ENCODE data around the gene KCNQ2.

KCNQ2 gene

GRCh38 chr20:63432577-63433325 lies 39.7 kb downstream of the KCNQ2 start:
- Mint-ChIP-seq H3K4me1 (peaks cover 12% of the 10 kb centered on the region), H3K27ac (no peak overlapping the region), H3K36me3 (no peaks in the 10 kb centered on the region)

GRCh38 chr20:63431944-63432343 lies 40.5 kb downstream of the KCNQ2 start:
- H3K36me3 Mint-ChIP-seq: no peaks in the 10 kb centered on the region
- no peaks in the 10 kb centered on the region for H3K9me3 Mint-ChIP-seq
- H3K4me3 Mint-ChIP-seq: no peak overlapping the region
- H3K27ac Mint-ChIP-seq: no peak overlapping the region
- DNase-seq (ENCODE audit: low spot score in 2 of 2) (no peak), ATAC-seq (no peak)
- H3K4me1 Mint-ChIP-seq: peaks cover 12% of the 10 kb centered on the region

More at GRCh38 chr20:63432577-63433325, 39.7 kb downstream of the KCNQ2 start:
- no peak for DNase-seq (ENCODE audit: low spot score in 2 of 2)
- Mint-ChIP-seq H3K9me3 (no peaks in the 10 kb centered on the region), H3K4me3 (no peak overlapping the region)
- ATAC-seq: no peak

GRCh38 chr20:63430891-63431290 lies 41.6 kb downstream of the KCNQ2 start:
- no peak for DNase-seq (ENCODE audit: low spot score in 2 of 2)
- no peaks in the 10 kb centered on the region for H3K36me3 Mint-ChIP-seq
- H3K9me3 Mint-ChIP-seq: no peaks in the 10 kb centered on the region
- H3K4me3 Mint-ChIP-seq: no peak overlapping the region
- H3K27ac Mint-ChIP-seq: no peak overlapping the region
- no peak for ATAC-seq
- H3K4me1 Mint-ChIP-seq: peaks cover 12% of the 10 kb centered on the region

GRCh38 chr20:63429992-63430391 lies 42.5 kb downstream of the KCNQ2 start:
- no peak for DNase-seq (ENCODE audit: low spot score in 2 of 2)
- H3K27ac Mint-ChIP-seq: no peak overlapping the region
- peaks cover 9% of the 10 kb centered on the region for H3K4me1 Mint-ChIP-seq
- no peak overlapping the region for H3K4me3 Mint-ChIP-seq
- no peaks in the 10 kb centered on the region for H3K9me3 Mint-ChIP-seq
- no peaks in the 10 kb centered on the region for H3K36me3 Mint-ChIP-seq
- no peak for ATAC-seq

GRCh38 chr20:63428906-63429575 lies 43.4 kb downstream of the KCNQ2 start:
- ATAC-seq (no peak), DNase-seq (ENCODE audit: low spot score in 2 of 2) (no peak)
- Mint-ChIP-seq H3K36me3 (no peaks in the 10 kb centered on the region), H3K4me1 (no peaks in the 10 kb centered on the region), H3K9me3 (no peaks in the 10 kb centered on the region), H3K27ac (no peak overlapping the region), H3K4me3 (no peak overlapping the region)

GRCh38 chr20:63427724-63428330 lies 44.6 kb downstream of the KCNQ2 start:
- DNase-seq (ENCODE audit: low spot score in 2 of 2) (no peak), ATAC-seq (no peak)
- no peaks in the 10 kb centered on the region for H3K36me3 Mint-ChIP-seq
- H3K9me3 Mint-ChIP-seq: no peaks in the 10 kb centered on the region
- H3K27ac Mint-ChIP-seq: no peak overlapping the region
- no peaks in the 10 kb centered on the region for H3K4me1 Mint-ChIP-seq
- no peak overlapping the region for H3K4me3 Mint-ChIP-seq

- H3K9me3 Mint-ChIP-seq: no peaks in the 10 kb centered on the region
- H3K36me3 Mint-ChIP-seq: no peaks in the 10 kb centered on the region
- DNase-seq (ENCODE audit: low spot score in 2 of 2) (no peak), ATAC-seq (no peak)
- H3K4me1 Mint-ChIP-seq: no peaks in the 10 kb centered on the region
- no peak overlapping the region for H3K4me3 Mint-ChIP-seq
- no peak overlapping the region for H3K27ac Mint-ChIP-seq
Observed at GRCh38 chr20:63427206-63427605, 45.2 kb downstream of the KCNQ2 start.

GRCh38 chr20:63425846-63426485 lies 46.5 kb downstream of the KCNQ2 start:
- no peak for DNase-seq (ENCODE audit: low spot score in 2 of 2)
- Mint-ChIP-seq H3K27ac (no peak overlapping the region), H3K9me3 (no peaks in the 10 kb centered on the region), H3K4me1 (no peaks in the 10 kb centered on the region), H3K4me3 (no peak overlapping the region), H3K36me3 (no peaks in the 10 kb centered on the region)
- ATAC-seq: no peak

GRCh38 chr20:63424613-63425012 lies 47.8 kb downstream of the KCNQ2 start:
- H3K9me3 Mint-ChIP-seq: no peaks in the 10 kb centered on the region
- H3K4me3 Mint-ChIP-seq: no peak overlapping the region
- H3K27ac Mint-ChIP-seq: no peak overlapping the region
- H3K4me1 Mint-ChIP-seq: no peaks in the 10 kb centered on the region
- no peak for ATAC-seq
- no peaks in the 10 kb centered on the region for H3K36me3 Mint-ChIP-seq
- no peak for DNase-seq (ENCODE audit: low spot score in 2 of 2)

- Mint-ChIP-seq H3K4me3 (no peak overlapping the region), H3K27ac (no peak overlapping the region), H3K36me3 (no peaks in the 10 kb centered on the region), H3K4me1 (no peaks in the 10 kb centered on the region), H3K9me3 (no peaks in the 10 kb centered on the region)
- ATAC-seq (no peak), DNase-seq (ENCODE audit: low spot score in 2 of 2) (no peak)
Observed at GRCh38 chr20:63423751-63424150, 48.7 kb downstream of the KCNQ2 start.

- H3K4me1 Mint-ChIP-seq: no peaks in the 10 kb centered on the region
- ATAC-seq: no peak
- H3K27ac Mint-ChIP-seq: no peak overlapping the region
- no peak overlapping the region for H3K4me3 Mint-ChIP-seq
- H3K9me3 Mint-ChIP-seq: no peaks in the 10 kb centered on the region
- no peaks in the 10 kb centered on the region for H3K36me3 Mint-ChIP-seq
- no peak for DNase-seq (ENCODE audit: low spot score in 2 of 2)
Observed at GRCh38 chr20:63422653-63423052, 49.8 kb downstream of the KCNQ2 start.

GRCh38 chr20:63421913-63422312 lies 50.5 kb downstream of the KCNQ2 start:
- H3K27ac Mint-ChIP-seq: no peak overlapping the region
- ATAC-seq: no peak
- H3K9me3 Mint-ChIP-seq: no peaks in the 10 kb centered on the region
- no peaks in the 10 kb centered on the region for H3K36me3 Mint-ChIP-seq
- no peak overlapping the region for H3K4me3 Mint-ChIP-seq
- H3K4me1 Mint-ChIP-seq: no peaks in the 10 kb centered on the region
- no peak for DNase-seq (ENCODE audit: low spot score in 2 of 2)

- Mint-ChIP-seq H3K9me3 (no peaks in the 10 kb centered on the region), H3K4me1 (no peaks in the 10 kb centered on the region), H3K4me3 (no peak overlapping the region), H3K27ac (no peak overlapping the region), H3K36me3 (no peaks in the 10 kb centered on the region)
- no peak for ATAC-seq
- DNase-seq (ENCODE audit: low spot score in 2 of 2): no peak
Observed at GRCh38 chr20:63421094-63421692, 51.3 kb downstream of the KCNQ2 start.

GRCh38 chr20:63420359-63421093 lies 51.9 kb downstream of the KCNQ2 start:
- Mint-ChIP-seq H3K4me1 (no peaks in the 10 kb centered on the region), H3K9me3 (no peaks in the 10 kb centered on the region), H3K4me3 (no peak overlapping the region), H3K27ac (no peak overlapping the region), H3K36me3 (no peaks in the 10 kb centered on the region)
- DNase-seq (ENCODE audit: low spot score in 2 of 2) (no peak), ATAC-seq (no peak)

- ATAC-seq (no peak), DNase-seq (ENCODE audit: low spot score in 2 of 2) (no peak)
- Mint-ChIP-seq H3K4me3 (no peak overlapping the region), H3K9me3 (no peaks in the 10 kb centered on the region), H3K36me3 (no peaks in the 10 kb centered on the region), H3K4me1 (no peaks in the 10 kb centered on the region), H3K27ac (no peak overlapping the region)
Observed at GRCh38 chr20:63419299-63419698, 53.2 kb downstream of the KCNQ2 start.
